Measurements from ENCODE around the gene HOXC4. TPM values are rescaled to one million over a fixed set of nuclear protein-coding genes. Genes with fewer than 3 reads are reported as not detected.
A peak's percentile ranks its signal among the peaks of the same experiment; 100 is the strongest.

Gene HOXC4
- total and polyA plus RNA-seq, 2 experiments from 2014 or later, result 2.2 to 3.1 TPM

DNA sequence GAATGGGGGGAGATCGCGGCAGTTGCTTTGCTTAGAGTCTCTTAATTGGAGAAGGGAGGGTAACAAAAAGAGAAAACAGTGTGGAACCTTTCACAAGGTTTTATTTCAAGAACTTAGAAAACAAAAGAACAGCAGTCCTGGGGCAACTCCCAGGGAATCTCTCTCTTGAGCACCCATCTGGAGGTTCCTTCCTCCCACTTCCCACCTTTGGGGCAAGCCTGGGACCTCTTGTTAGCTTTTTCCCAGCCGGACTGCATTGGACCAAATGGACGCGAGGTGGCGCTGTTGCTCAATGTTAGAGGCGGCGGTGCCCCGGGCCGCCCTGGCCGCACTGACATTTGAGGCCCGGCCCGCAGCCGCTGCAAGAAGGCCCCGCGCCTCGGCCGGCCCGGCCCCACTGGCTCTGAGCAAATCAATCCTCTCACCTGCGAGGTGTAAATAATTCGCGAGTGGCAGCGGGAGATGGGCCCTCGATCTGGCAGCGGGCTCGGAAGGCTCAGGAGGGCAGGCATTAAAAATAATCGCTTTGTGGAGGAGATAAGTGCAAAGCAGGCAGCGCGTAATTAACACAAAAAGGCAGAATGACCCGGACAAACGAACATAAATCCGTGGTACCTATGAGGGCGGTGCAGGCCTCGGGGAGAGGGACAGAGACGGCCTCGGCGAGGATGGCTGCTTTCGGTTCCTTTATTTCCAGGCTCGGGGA, 47.6 kb upstream of the HOXC4 start:
- DNase-seq, result peak; percentile 92
- no peaks in the 10 kb centered on the region for H3K27me3 ChIP-seq (replicated peaks; ENCODE audit: insufficient read depth)
- WGBS, 2 experiments (ENCODE audit: low coverage in 1 of 2, low lambda C conversion rate in 2 of 2, missing lambda C conversion rate in 2 of 2), result 15 to 19% methylated on average over 39 of the region's 39 CpGs
- H3K4me1 ChIP-seq (ENCODE audit: insufficient read depth), result peaks cover 7% of the 10 kb centered on the region
- peak overlapping the region; percentile 77 for H3K9ac ChIP-seq
- peak overlapping the region; percentile 85 for H3K4me2 ChIP-seq (ENCODE audit: unreplicated experiment)
- peaks cover 38% of the 10 kb centered on the region for H3K79me2 ChIP-seq (ENCODE audit: insufficient read depth)
- peak overlapping the region; percentile 48 for H3K4me3 ChIP-seq
- H4K20me1 ChIP-seq (ENCODE audit: insufficient read depth), result no peaks in the 10 kb centered on the region
- TF ChIP-seq EZH2 (IDR thresholded peaks at IDR 0.05; ENCODE audit: insufficient read depth, poor library complexity, severe bottlenecking) (no peak), EZH2phosphoT487 (IDR thresholded peaks at IDR 0.05; ENCODE audit: insufficient read depth, low read depth) (no peak)
- H3K9me2 ChIP-seq (ENCODE audit: insufficient read depth), result no peaks in the 10 kb centered on the region
- no peak overlapping the region for H3K27ac ChIP-seq
- peaks cover 13% of the 10 kb centered on the region; the same call in 1 of the 2 replicates for H3F3A ChIP-seq (ENCODE audit: insufficient read depth)
- no peaks in the 10 kb centered on the region for H3K9me3 ChIP-seq (ENCODE audit: low read depth)
- H3K36me3 ChIP-seq (ENCODE audit: low read depth), result no peaks in the 10 kb centered on the region
- H2AFZ ChIP-seq, result peak overlapping the region; percentile 89
- in situ Hi-C loops (cut with MboI), result no loop called here

DNA sequence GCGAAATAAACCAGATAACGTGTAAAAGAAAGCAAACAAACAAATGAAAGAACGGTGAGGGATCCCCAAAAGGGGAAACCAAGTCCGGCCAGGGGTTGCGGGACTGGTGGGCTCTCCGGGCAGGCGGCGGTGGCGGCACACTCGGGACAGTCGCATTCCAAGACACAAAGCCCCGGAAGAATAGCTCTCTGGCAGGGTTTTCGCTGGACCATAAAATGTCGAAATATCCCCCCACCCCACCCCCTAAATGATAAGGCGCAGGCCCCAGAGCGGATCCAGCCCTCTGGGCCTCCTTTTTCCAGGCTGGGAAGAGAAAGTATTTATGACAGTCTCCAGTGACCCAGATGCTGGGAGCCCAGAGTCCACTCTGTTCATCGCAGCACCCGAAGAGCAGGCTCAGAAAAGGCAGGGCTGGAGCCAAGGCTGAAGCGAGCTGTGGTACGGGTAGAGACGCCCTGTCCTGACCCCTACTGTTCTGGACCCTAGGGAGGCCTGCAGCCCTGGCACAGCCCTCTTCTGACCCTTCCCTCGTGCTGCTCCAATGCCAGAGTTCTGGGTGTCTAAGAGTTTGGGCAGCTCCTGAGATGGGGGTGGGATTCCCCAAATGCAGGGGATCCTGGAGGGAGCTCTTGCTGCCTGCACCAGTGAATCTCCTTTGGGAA, 46.9 kb upstream of the HOXC4 start:
- peak overlapping the region; percentile 89 for H2AFZ ChIP-seq
- H3K9me2 ChIP-seq (ENCODE audit: insufficient read depth), result no peaks in the 10 kb centered on the region
- 0 out of 2 replicates have a peak overlapping the region, but pooled peaks have one; percentile 48 for H3K4me3 ChIP-seq
- no peaks in the 10 kb centered on the region for H4K20me1 ChIP-seq (ENCODE audit: insufficient read depth)
- H3F3A ChIP-seq (ENCODE audit: insufficient read depth), result peaks cover 13% of the 10 kb centered on the region; the same call in 1 of the 2 replicates
- H3K27ac ChIP-seq, result no peak overlapping the region
- H3K4me1 ChIP-seq (ENCODE audit: insufficient read depth), result peaks cover 7% of the 10 kb centered on the region
- no peak for DNase-seq
- in situ Hi-C loops (cut with MboI), result no loop called here
- peaks cover 40% of the 10 kb centered on the region for H3K79me2 ChIP-seq (ENCODE audit: insufficient read depth)
- H3K36me3 ChIP-seq (ENCODE audit: low read depth), result no peaks in the 10 kb centered on the region
- TF ChIP-seq EZH2phosphoT487 (IDR thresholded peaks at IDR 0.05; ENCODE audit: insufficient read depth, low read depth) (no peak), EZH2 (IDR thresholded peaks at IDR 0.05; ENCODE audit: insufficient read depth, poor library complexity, severe bottlenecking) (no peak)
- peak overlapping the region; percentile 77 for H3K9ac ChIP-seq
- 90 to 92% methylated on average over 22 of the region's 22 CpGs for WGBS, 2 experiments (ENCODE audit: low coverage in 1 of 2, low lambda C conversion rate in 2 of 2, missing lambda C conversion rate in 2 of 2)
- no peak overlapping the region for H3K4me2 ChIP-seq (ENCODE audit: unreplicated experiment)
- H3K27me3 ChIP-seq (replicated peaks; ENCODE audit: insufficient read depth), result no peaks in the 10 kb centered on the region
- H3K9me3 ChIP-seq (ENCODE audit: low read depth), result no peaks in the 10 kb centered on the region

DNA sequence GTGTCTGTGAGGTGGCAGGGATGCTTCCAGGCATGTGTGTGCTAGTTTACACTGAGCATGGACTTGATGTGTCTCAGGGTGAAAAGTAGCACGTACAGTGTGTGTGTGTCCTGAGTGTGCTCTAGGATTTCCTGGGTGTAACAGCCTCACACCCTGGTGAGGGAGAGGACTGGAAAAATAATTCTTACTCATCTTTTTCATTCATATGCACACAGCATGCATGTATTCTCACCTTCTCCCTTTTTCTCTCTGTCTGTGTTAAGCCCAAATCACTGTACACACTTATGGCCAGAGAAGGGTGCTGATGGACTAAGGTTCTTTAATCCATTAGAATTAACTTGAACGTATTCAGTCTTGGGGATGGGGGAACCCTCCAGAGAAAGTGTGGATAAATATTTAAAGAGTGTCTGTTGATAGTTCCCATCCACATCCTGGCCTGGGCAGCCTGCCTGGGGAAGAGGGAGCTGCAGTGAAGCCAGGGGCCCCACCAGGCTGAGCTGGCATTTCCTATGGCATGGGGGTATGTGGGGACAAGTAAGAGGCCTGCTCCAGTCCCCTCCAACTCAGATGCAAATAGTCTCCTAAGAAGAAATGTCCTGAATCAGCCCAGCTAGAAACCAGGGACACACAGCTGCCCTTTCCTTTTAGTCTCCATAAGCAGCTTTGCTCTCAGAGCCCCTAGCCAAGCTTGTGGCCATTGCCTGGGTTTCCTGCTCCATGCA, 45.9 kb upstream of the HOXC4 start:
- DNase-seq, result peak; percentile 36
- Histone ChIP-seq H3K36me3 (ENCODE audit: low read depth) (no peaks in the 10 kb centered on the region), H2AFZ (no peak overlapping the region), H3K27me3 (replicated peaks; ENCODE audit: insufficient read depth) (no peaks in the 10 kb centered on the region), H4K20me1 (ENCODE audit: insufficient read depth) (no peaks in the 10 kb centered on the region), H3K9ac (peak overlapping the region; percentile 84; the same call in 1 of the 2 replicates), H3K4me3 (peak overlapping the region; percentile 91), H3K9me3 (ENCODE audit: low read depth) (no peaks in the 10 kb centered on the region), H3K4me1 (ENCODE audit: insufficient read depth) (peaks cover 15% of the 10 kb centered on the region), H3K9me2 (ENCODE audit: insufficient read depth) (no peaks in the 10 kb centered on the region), H3K79me2 (ENCODE audit: insufficient read depth) (peaks cover 48% of the 10 kb centered on the region), H3F3A (ENCODE audit: insufficient read depth) (peaks cover 19% of the 10 kb centered on the region), H3K27ac (0 out of 2 replicates have a peak overlapping the region, but pooled peaks have one; percentile 73), H3K4me2 (ENCODE audit: unreplicated experiment) (peak overlapping the region; percentile 72)
- TF ChIP-seq EZH2phosphoT487 (IDR thresholded peaks at IDR 0.05; ENCODE audit: insufficient read depth, low read depth) (no peak), EZH2 (IDR thresholded peaks at IDR 0.05; ENCODE audit: insufficient read depth, poor library complexity, severe bottlenecking) (no peak)
- in situ Hi-C loops (cut with MboI), result no loop called here
- WGBS, 2 experiments (ENCODE audit: low coverage in 1 of 2, low lambda C conversion rate in 2 of 2, missing lambda C conversion rate in 2 of 2), result 81 to 85% methylated on average over 2 of the region's 2 CpGs

DNA sequence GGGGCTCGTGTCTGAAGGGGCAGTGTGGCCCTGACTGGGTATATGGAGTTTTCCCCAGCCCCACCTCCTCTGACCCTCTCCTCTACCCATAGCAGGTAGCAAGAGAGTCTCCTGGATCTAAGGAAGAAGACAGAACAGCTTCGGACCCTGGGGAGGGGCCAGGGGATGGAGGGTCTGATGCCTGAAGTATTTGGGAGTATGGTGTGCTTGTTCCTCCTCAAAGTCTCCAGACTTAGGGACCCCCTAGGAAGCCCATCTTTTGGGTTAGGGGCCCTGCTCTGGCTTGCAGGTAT, 45.4 kb upstream of the HOXC4 start:
- H3K4me3 ChIP-seq, result peak overlapping the region; percentile 91
- no peaks in the 10 kb centered on the region for H4K20me1 ChIP-seq (ENCODE audit: insufficient read depth)
- no peaks in the 10 kb centered on the region for H3K9me3 ChIP-seq (ENCODE audit: low read depth)
- H3K4me2 ChIP-seq (ENCODE audit: unreplicated experiment), result peak overlapping the region; percentile 72
- peaks cover 20% of the 10 kb centered on the region for H3K4me1 ChIP-seq (ENCODE audit: insufficient read depth)
- peaks cover 23% of the 10 kb centered on the region for H3F3A ChIP-seq (ENCODE audit: insufficient read depth)
- peaks cover 48% of the 10 kb centered on the region for H3K79me2 ChIP-seq (ENCODE audit: insufficient read depth)
- peak overlapping the region; percentile 20; the same call in 1 of the 2 replicates for H2AFZ ChIP-seq
- no peaks in the 10 kb centered on the region for H3K9me2 ChIP-seq (ENCODE audit: insufficient read depth)
- H3K36me3 ChIP-seq (ENCODE audit: low read depth), result no peaks in the 10 kb centered on the region
- 93 to 100% methylated on average over 2 of the region's 2 CpGs for WGBS, 2 experiments (ENCODE audit: low coverage in 1 of 2, low lambda C conversion rate in 2 of 2, missing lambda C conversion rate in 2 of 2)
- no peaks in the 10 kb centered on the region for H3K27me3 ChIP-seq (replicated peaks; ENCODE audit: insufficient read depth)
- DNase-seq, result no peak
- in situ Hi-C loops (cut with MboI), result no loop called here
- TF ChIP-seq EZH2phosphoT487 (IDR thresholded peaks at IDR 0.05; ENCODE audit: insufficient read depth, low read depth), result no peak
- TF ChIP-seq EZH2 (IDR thresholded peaks at IDR 0.05; ENCODE audit: insufficient read depth, poor library complexity, severe bottlenecking), result no peak
- peak overlapping the region; percentile 84 for H3K9ac ChIP-seq
- H3K27ac ChIP-seq, result peak overlapping the region; percentile 73; the same call in 1 of the 2 replicates

Measured in GM23248 (cell line).